Measurements from ENCODE around the gene STK32B.

DNA sequence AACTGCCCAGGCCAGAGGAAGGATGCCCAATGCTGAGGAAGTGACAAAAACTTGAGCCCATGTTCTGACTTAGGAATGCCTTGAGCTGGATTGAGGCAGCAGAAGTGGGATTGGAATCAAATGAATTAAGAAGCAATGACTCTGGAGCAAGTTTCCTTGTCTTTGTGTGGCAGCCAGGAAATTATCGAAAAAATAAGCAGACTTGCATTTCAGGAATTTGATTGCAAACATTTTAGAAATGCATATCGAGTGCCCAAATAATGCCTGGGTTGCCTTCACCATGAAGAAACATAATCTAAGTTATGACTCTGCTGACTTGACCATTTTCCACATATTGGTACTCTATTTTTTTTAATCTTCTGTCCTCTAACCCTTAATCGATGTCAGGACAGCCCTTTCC lies 41.5 kb upstream of the STK32B start:
- no peak for TF ChIP-seq GATA3 (IDR thresholded peaks at IDR 0.05; ENCODE audit: low read depth, low read length)
- no peak for TF ChIP-seq GATA2 (IDR thresholded peaks at IDR 0.05; ENCODE audit: low read depth, low read length)

All from SH-SY5Y (cell line).